GM18868 (cell line): Measurements from ENCODE around the gene RHBDD2.
"Not testable (repeated sequence)": the region's sequence is repeated elsewhere in the genome, so short reads cannot be mapped to it uniquely, and the experiment has no call there.

Experiments used
- ATAC-seq: cut with Tn5 transposase; IDR thresholded peaks from one replicate; pipeline ENCODE4 v1.9.1; 2021; ENCODE audit warnings: mild to moderate bottlenecking, moderate library complexity; ENCODE audit not compliant: unreplicated experiment

RHBDD2 gene

DNA sequence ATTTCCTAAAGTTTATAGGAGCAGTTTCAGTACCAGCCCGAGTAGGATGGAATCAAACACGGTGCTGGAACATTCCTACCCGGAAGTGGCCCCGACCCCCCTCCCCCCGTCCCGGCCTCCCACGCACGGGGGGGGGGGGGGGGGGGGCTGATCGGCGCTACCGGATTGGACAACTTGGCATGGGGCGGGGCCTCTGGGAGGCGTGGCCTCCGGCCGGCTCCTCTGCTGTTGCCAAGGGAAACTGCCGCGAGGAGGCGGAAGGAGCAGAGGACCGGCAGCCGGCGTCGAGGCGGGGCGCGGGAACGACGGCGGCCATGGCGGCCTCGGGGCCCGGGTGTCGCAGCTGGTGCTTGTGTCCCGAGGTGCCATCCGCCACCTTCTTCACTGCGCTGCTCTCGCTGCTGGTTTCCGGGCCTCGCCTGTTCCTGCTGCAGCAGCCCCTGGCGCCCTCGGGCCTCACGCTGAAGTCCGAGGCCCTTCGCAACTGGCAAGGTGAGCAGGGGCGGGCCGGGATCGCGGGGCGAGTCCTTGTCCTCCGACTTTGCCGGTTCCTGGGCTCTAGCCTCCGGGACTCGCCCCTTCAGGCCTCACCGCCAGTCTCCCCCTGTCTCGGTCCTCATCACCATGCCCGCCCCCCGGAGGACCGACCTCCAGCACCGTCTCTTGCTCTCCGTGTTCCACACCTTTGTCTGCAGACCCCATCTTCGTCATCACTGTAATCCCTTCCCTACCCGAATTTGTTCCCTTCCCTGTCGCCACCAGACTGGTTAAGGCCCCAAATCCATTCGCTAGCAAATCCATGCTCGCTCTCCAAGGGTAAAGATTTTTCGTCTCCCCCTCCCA, at the start of gene RHBDD2:
Gene RHBDD2, plus strand, starts transcription at position 266 of the 843 bp plus-strand sequence. Its CDS starts 49 bp downstream, at position 315.
- peak; percentile 91 for ATAC-seq

DNA sequence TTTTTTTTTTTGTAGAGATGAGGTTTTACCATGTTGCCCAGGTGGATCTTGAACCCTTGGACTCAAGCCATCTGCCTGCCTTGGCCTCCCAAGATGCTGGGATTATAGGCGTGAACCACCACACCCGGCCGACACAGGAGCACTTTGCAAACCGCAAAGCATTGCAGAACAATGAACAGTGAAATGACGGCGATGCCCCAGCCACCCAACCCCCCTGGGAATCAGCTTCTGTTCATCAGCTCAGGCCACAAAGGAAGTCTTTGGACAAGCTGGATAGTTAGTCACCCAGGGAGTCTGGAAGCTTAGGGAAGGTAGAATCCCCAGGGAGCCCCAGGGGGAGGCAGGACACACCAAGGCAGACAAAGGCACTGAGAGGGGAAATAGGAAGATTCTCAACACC, 49.2 kb upstream of the RHBDD2 start:
- ATAC-seq = not testable (repeated sequence)

DNA sequence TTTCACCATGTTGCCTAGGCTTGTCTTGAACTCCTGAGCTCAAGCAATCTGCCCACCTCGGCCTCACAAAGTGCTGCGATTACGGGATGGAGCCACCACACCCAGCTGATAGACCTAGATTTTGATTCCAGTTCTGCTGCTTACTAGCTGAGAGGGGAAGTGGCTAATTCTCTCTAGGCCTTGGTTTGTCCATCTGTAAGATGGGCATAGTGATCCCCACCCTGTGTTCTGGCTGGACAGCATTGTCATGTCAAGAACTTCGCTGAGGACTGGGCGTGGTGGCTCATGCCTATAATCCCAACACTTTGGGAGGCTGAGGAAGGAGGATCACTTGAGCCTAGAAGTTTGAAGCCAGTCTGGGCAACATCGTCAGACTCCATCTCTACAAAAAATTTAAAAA, 47.9 kb upstream of the RHBDD2 start:
- no peak for ATAC-seq

- ATAC-seq = not testable (repeated sequence)
Measured at GRCh38 chr7:75833662-75834061, 45.2 kb upstream of the RHBDD2 start.

- ATAC-seq = no peak
Measured at GRCh38 chr7:75835688-75836285, 43.0 kb upstream of the RHBDD2 start.

GRCh38 chr7:75836798-75837197, 42.0 kb upstream of the RHBDD2 start:
- no peak for ATAC-seq

GRCh38 chr7:75838281-75838930, 40.4 kb upstream of the RHBDD2 start:
- ATAC-seq = not testable (repeated sequence)

DNA sequence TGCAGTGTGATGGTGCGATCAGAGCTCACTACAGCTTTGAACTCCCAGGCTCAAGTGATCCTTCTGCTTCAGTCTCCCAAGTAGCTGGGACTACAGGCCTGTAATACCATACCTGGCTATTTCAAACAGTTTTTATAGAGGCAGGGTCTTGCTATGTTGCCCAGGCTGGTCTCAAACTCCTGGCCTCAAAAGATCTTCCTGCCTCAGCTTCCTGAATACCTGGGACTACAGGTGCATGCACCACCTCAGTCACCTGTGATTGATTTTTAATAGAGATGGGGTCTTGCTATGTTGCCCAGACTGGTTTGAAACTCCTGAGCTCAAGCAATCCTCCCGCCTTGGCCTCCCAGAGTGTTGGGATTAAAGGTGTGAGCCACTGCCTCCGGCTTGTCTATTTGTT, 38.8 kb upstream of the RHBDD2 start:
- ATAC-seq = no peak

- peak; percentile 89 for ATAC-seq
Measured at GRCh38 chr7:75842836-75843446, 35.9 kb upstream of the RHBDD2 start.

DNA sequence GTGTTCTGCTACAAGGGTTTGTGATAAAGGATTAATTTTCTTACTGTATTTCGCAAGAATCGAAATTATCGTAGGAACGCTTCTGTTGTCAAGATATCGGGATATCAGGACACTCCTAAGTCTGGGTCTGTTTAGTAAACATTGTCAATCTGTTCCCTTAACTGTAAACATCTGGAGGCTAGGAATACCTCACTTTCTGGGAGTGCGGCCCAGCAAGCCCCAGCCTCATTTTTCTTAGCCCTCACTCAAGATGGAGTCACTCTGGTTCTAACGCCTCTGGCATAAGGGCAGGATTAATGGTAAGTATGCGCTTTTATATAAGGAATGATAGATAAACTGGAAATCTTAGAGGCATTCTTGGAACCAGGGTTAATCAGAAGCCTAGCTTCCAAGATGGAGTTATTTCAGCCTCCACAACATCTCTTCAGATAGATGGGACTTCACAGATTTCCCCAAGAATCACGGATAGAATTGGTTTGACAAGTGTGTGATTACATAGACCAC, 35.2 kb upstream of the RHBDD2 start:
- no peak for ATAC-seq

- ATAC-seq = no peak
Measured at GRCh38 chr7:75844158-75844557, 34.7 kb upstream of the RHBDD2 start.

- ATAC-seq = not testable (repeated sequence)
Measured at GRCh38 chr7:75845132-75845531, 33.7 kb upstream of the RHBDD2 start.

DNA sequence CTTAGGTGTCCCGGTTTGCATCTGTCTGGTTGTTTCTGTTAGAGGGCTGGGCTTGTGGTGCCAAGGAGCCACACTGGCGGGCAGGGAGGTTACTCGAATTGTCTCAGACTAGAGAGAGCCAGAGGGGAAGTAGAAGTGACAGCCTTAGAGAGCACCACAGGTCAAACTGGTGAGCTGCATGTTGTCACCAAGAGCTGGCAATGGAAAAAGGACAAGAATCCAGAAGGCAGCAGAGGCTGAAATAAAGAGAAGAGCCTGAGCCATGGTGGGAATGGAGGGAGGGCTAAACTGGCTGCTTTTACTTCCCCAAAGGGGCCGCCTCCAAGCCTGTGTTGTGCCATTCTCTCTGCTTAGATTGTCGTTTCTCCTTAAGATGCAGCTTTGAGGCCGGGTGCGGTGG, 31.1 kb upstream of the RHBDD2 start:
- no peak for ATAC-seq

- no peak for ATAC-seq
Measured at GRCh38 chr7:75849573-75849972, 29.3 kb upstream of the RHBDD2 start.

DNA sequence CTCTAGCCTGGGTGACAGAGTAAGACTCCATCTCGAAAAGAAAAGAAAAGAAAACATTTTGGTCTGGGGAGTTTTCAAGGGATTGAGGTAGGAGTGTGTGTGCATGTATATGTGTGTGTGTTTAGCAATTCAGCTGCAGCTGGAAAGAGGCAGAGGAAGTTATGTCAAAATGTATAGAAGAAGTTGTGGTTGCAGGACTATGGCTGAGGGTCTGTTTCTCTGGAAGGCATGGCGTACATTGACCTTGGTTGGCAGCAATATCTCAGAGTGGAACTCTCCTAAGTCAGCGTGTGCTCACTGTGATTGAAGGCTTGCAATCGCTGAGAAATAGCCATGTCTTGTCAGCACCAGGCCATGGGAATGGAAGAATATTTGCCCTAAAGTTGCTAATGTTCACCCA, 28.6 kb upstream of the RHBDD2 start:
- ATAC-seq = no peak

DNA sequence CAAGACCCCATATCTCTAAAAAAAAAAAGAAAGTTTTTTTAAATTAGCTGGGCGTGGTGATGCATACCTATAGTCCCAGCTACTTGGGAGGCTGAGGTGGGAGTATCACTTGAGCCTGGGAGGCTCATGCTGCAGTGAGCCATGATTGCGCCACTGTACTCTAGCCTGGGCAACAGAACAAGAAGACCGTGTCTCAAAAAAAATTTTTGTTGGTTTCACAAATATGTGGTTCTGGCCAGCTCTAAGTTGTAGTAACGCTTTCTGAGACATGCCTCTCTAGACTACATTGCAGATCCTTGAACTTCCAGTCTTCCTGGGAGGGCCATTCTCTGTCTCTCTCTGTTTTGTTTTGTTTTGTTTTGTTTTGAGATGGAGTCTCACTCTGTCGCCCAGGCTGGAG, 24.6 kb upstream of the RHBDD2 start:
- ATAC-seq = no peak

DNA sequence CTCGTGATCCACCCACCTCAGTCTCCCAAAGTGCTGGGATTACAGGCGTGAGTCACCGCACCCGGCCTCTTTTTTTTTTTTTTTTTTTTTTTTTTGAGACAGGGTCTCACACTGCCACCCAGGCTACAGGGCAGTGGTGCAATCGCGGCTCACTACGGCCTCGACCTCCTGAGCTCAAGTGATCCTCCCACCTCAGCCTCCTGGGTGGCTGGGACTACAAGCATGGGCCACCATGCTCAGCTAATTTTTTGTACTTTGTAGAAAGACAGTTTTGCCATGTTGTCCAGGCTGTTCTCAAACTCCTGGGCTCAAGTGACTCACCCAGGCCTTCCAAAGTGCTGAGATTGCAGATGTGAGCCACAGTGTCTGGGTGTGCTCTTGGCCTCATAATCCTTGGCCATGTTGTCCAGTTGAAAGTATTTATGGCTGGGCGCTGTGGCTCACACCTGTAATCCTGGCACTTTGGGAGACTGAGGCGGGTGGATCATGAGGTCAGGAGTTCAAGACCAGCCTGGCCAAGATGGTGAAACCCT, 24.0 kb upstream of the RHBDD2 start:
- not testable (repeated sequence) for ATAC-seq

GRCh38 chr7:75856536-75856935, 22.3 kb upstream of the RHBDD2 start:
- no peak for ATAC-seq

DNA sequence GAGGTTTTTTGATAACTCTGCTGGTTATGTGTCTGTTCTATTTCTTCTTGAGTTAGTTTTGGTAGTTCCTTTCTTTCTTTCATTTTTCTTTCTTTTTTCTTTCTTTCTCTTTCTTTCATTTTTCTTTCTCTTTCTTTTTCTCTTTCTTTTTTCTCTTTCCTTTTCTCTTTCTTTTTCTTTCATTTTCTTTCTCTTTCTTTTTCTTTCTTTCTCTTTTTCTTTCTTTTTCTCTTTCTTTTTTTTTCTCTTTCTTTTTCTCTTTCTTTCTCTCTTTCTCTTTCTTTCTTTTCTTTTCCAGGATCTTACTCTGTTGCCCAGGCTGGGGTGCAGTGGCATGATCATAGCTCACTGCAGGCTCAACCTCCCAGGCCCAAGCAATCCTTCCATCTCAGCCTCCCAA, 20.4 kb upstream of the RHBDD2 start:
- ATAC-seq = no peak

DNA sequence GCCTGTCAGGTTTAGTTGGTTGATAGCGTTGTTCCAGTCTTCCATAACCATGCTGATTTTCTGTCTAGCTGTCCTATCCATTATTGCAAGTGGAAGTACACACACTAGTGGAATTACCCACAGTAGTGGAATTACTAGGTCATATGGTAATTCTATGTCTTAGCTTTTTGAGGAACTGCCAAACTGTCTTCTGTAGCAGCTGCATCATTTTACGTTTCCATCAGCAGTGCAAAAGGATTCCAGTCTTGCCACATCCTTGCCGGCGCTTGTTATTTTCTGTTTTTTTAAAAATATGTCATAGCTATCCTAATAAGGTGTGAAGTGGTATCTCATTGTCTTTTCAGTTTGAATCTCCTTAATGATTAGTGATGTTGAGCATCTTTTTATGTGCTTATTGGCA, 17.2 kb upstream of the RHBDD2 start:
- no peak for ATAC-seq

DNA sequence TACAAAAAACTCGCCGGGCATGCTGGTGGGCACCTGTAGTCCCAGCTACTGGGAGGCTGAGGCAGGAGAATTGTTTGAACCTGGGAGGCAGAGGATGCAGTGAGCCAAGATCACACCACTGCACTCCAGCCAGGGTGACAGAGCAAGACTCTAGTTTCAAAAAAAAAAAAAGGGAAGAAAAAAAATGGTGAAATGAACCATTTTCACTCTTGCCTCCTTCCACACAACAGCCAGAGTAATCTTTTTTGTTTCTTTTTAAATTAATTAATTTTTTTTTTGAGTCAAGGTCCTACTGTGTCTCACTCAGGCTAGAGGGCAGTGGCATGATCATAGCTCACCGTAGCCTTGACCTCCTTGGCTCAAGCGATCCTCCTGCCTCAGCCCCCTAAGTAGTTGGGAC, 14.6 kb upstream of the RHBDD2 start:
- not testable (repeated sequence) for ATAC-seq
